ENCODE results near the gene DNM3.

DNA sequence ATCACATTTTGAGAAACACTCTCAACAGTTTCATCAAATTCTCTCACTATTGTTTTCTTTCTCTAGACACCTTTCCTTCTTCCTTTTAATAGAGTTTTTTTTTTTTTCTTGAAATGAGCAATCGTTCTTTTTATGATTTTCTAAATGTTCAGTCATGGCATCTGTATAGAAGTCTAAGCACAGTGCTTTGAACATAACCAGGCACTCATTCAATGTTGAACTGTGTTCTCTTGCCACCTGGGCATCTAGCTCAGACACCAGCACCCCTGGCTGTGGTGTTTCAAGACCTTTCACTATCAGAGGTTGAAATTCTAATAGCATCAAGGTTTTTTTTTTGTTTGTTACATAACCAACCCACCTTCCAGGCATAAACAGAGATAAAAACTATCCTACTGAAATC is 96.6 kb downstream of the DNM3 start:
- no peak for TF ChIP-seq POLR2AphosphoS5 (IDR thresholded peaks at IDR 0.05; ENCODE audit: borderline replicate concordance, low read depth, low read length)
- no peak for TF ChIP-seq EZH2 (IDR thresholded peaks at IDR 0.05)

All from SK-N-MC (cell line).